Sigmoid colon (tissue), 4 donors: ENCODE data around the gene TNFSF4.

Experiments
- CTCF ChIP-seq, 4 experiments: fragments of 450-650 bp in 3 of 4; fragments of 200-600 bp in 1 of 4; IDR thresholded peaks; one replicate each; pipeline ENCODE4 v1.5.1; 2016 to 2019; ENCODE audit warnings: antibody characterized with exemption in 4 of 4, mild to moderate bottlenecking in 3 of 4, moderate library complexity in 2 of 4
- POLR2AphosphoS5 ChIP-seq, 4 donors: sonication (generic); formaldehyde crosslinking; IDR thresholded peaks; one replicate each; pipeline ENCODE4 v1.6.1; 2017; ENCODE audit warnings: antibody characterized with exemption in 4 of 4

- TF ChIP-seq CTCF (IDR thresholded peaks at IDR 0.05) = no peak
- no peak for TF ChIP-seq POLR2AphosphoS5 (IDR thresholded peaks at IDR 0.05)
Measured at GRCh38 chr1:173212952-173213491, 5.9 kb upstream of the TNFSF4 start.
